Suprapubic skin (tissue), 3 donors: ENCODE data around the gene TEX29.

ENCODE experiments used
- CTCF ChIP-seq, 2 donors: fragments of 200-600 bp in 1 of 2; fragments of 450-650 bp in 1 of 2; sonication (generic) in 1 of 2; IDR thresholded peaks; one replicate each; pipeline ENCODE4 v1.5.1; 2016 to 2019; ENCODE audit warnings: antibody characterized with exemption in 2 of 2, mild to moderate bottlenecking in 1 of 2, moderate library complexity in 1 of 2
- POLR2A ChIP-seq, 2 donors: fragments of 450-650 bp; IDR thresholded peaks; one replicate each; pipeline ENCODE4 v1.6.1; 2017; ENCODE audit warnings: antibody characterized with exemption in 2 of 2, mild to moderate bottlenecking in 2 of 2, moderate library complexity in 2 of 2

GRCh38 chr13:111367340-111367739 lies 46.9 kb downstream of the TEX29 start:
- TF ChIP-seq CTCF (IDR thresholded peaks at IDR 0.05) (no peak), POLR2A (IDR thresholded peaks at IDR 0.05) (no peak)
